HepG2 (cell line): ENCODE results near the gene NCBP3. TPM values are rescaled to one million over a fixed set of nuclear protein-coding genes. Genes with fewer than 3 reads are reported as not detected.

Experiments
- ATAC-seq: fragments of 200-7000 bp; cut with Tn5 transposase; 3 replicates; pipeline ENCODE4 v1.9.1; 2020; ENCODE audit warnings: mild to moderate bottlenecking, moderate library complexity
- BruUV-seq: library from RNA; stranded (reverse); fragments of 400-500 nt; replicated peaks from 2 replicates; lab custom pipeline; 2021; lab: Mats Ljungman, UMichigan
- CTCF ChIA-PET: fragments of 300-600 bp; formaldehyde crosslinking; extraction: SDS; loops from one replicate; lab custom pipeline; 2021; ENCODE audit warnings: low total read pairs, inconsistent platforms, low intra/inter-chr PET ratio; lab: Yijun Ruan, JAX
- POLR2A ChIA-PET: fragments of 350-600 bp; sonication (Branson Sonifier 250); formaldehyde crosslinking; loops from one replicate; lab custom pipeline; 2020; ENCODE audit warnings: antibody characterized with exemption, inconsistent platforms; lab: Yijun Ruan, JAX
- DNase-seq: peaks from one replicate; pipeline ENCODE4 v3.0.0-alpha.2; 2015; ENCODE audit warnings: low spot score
- FAIRE-seq: peaks from 3 replicates; lab custom pipeline; 2011; peaks lifted over from hg19 to GRCh38; lab: Jason Lieb, UNC
- H2AFZ ChIP-seq: one replicate; pipeline ENCODE4 v1.6.1; 2011; ENCODE audit warnings: low read length, inconsistent platforms
- H3K27ac ChIP-seq: fragments of 300-600 bp; 3 replicates; pipeline ENCODE4 v1.8.0; 2011; ENCODE audit warnings: mixed run types, mild to moderate bottlenecking, mixed read lengths, low read length, inconsistent platforms; ENCODE audit not compliant: insufficient read depth; ENCODE audit errors: extremely low read length
- H3K27me3 ChIP-seq, 2 experiments: fragments of 200-600 bp in 1 of 2; 2 replicates in 1 of 2; 3 replicates in 1 of 2; pipeline versions ENCODE4 v1.6.0 to v1.8.0; 2011; ENCODE audit warnings: low read length in 2 of 2, mild to moderate bottlenecking in 2 of 2, moderate library complexity in 2 of 2, inconsistent platforms in 1 of 2; ENCODE audit not compliant: insufficient read depth in 2 of 2, control insufficient read depth in 1 of 2
- H3K36me3 ChIP-seq, 2 experiments: fragments of 200-600 bp in 1 of 2; replicated peaks in 1 of 2; 2 replicates in 1 of 2; 3 replicates in 1 of 2; pipeline versions ENCODE4 v1.5.1 to v1.8.0; 2011; ENCODE audit warnings: low read length in 2 of 2, inconsistent platforms in 1 of 2; ENCODE audit not compliant: insufficient read depth in 2 of 2, control insufficient read depth in 1 of 2
- H3K4me1 ChIP-seq: 2 replicates; pipeline ENCODE4 v1.5.1; 2012; ENCODE audit warnings: low read length, inconsistent platforms; ENCODE audit not compliant: insufficient read depth
- H3K4me2 ChIP-seq: 2 replicates; pipeline ENCODE4 v1.6.0; 2011; ENCODE audit warnings: low read depth, low read length, inconsistent platforms
- H3K4me3 ChIP-seq, 3 experiments: fragments of 200-600 bp in 1 of 3; sonication (generic), shearing (Covaris generic) in 1 of 3; replicated peaks in 1 of 3; 2 replicates each; pipeline ENCODE4 v1.5.1; 2011 to 2016; ENCODE audit warnings: low read length in 3 of 3, inconsistent platforms in 2 of 3, low read depth in 2 of 3, mild to moderate bottlenecking in 2 of 3, control low read depth in 1 of 3, mixed read lengths in 1 of 3; ENCODE audit not compliant: insufficient read depth in 1 of 3
- H3K79me2 ChIP-seq: one replicate; pipeline ENCODE4 v1.6.1; 2011; ENCODE audit warnings: low read length, inconsistent platforms; ENCODE audit not compliant: insufficient read depth
- H3K9ac ChIP-seq: 2 replicates; pipeline ENCODE4 v1.6.0; 2011; ENCODE audit warnings: mild to moderate bottlenecking, low read depth, low read length, inconsistent platforms; ENCODE audit not compliant: insufficient read depth
- H3K9me3 ChIP-seq: 2 replicates; pipeline ENCODE4 v1.5.1; 2012; ENCODE audit warnings: mild to moderate bottlenecking, low read length
- H4K20me1 ChIP-seq: 2 replicates; pipeline ENCODE4 v1.6.0; 2011; ENCODE audit warnings: inconsistent platforms, mild to moderate bottlenecking, low read length, moderate library complexity; ENCODE audit not compliant: insufficient read depth
- ARID2 ChIP-seq: sonication (generic); formaldehyde crosslinking; IDR thresholded peaks from 2 replicates; pipeline ENCODE4 v1.8.1; 2022; ENCODE audit warnings: mild to moderate bottlenecking, missing genetic modification reagents, borderline replicate concordance
- ISX ChIP-seq: sonication (generic); formaldehyde crosslinking; conservative IDR thresholded peaks from 2 replicates; pipeline ENCODE4 v1.5.0; 2020; ENCODE audit warnings: missing genetic modification reagents
- JARID2 ChIP-seq: sonication (generic); formaldehyde crosslinking; IDR thresholded peaks from 2 replicates; pipeline ENCODE4 v1.8.1; 2023; ENCODE audit warnings: missing genetic modification reagents, inconsistent platforms; ENCODE audit not compliant: insufficient replicate concordance
- MBD4 ChIP-seq: IDR thresholded peaks from 2 replicates; pipeline ENCODE4 v1.6.1; 2012; ENCODE audit warnings: low read length, inconsistent platforms, borderline replicate concordance
- NFIC ChIP-seq: IDR thresholded peaks from 2 replicates; pipeline ENCODE4 v1.6.1; 2012; ENCODE audit warnings: mild to moderate bottlenecking, low read length, inconsistent platforms
- PRPF4 ChIP-seq: fragments of 200-400 bp; formaldehyde crosslinking; IDR thresholded peaks from 2 replicates; pipeline ENCODE4 v1.6.1; 2016; ENCODE audit warnings: low read length, low read depth; ENCODE audit not compliant: poor library complexity, severe bottlenecking
- SRSF1 ChIP-seq: fragments of 200-400 bp; formaldehyde crosslinking; optimal IDR thresholded peaks from 2 replicates; pipeline ENCODE3; 2017; ENCODE audit warnings: mild to moderate bottlenecking, low read depth, low read length, moderate library complexity
- SRSF9 ChIP-seq: fragments of 200-400 bp; formaldehyde crosslinking; IDR thresholded peaks from 2 replicates; pipeline ENCODE4 v1.6.1; 2018; ENCODE audit warnings: borderline replicate concordance, mild to moderate bottlenecking, low read depth, low read length; ENCODE audit not compliant: insufficient read depth, poor library complexity, severe bottlenecking
- ZBTB38 ChIP-seq: sonication (generic); formaldehyde crosslinking; IDR thresholded peaks from 2 replicates; pipeline ENCODE4 v1.5.1; 2020; ENCODE audit warnings: mild to moderate bottlenecking, missing genetic modification reagents
- ZMYM3 ChIP-seq: sonication (generic); formaldehyde crosslinking; IDR thresholded peaks from 2 replicates; pipeline ENCODE4 v1.5.1; 2020; ENCODE audit warnings: mild to moderate bottlenecking, missing genetic modification reagents
- WGBS: methylation state at CpG from one replicate; pipeline ENCODE4 v1.1.6; 2017; ENCODE audit warnings: low lambda C conversion rate; 5-methylcytosine and 5-hydroxymethylcytosine counted together
- in situ Hi-C: cut with HindIII; loops from 2 replicates; pipeline ENCODE4 v1.10.0; 2017; ENCODE audit warnings: low pct_unique_long_range_greater_than_20kb; ENCODE audit not compliant: extremely low pct_ligation_motif_present
- intact Hi-C: fragments of 100-400 bp; cut with micrococcal nuclease; formaldehyde crosslinking; loops from one replicate; pipeline ENCODE4 v1.10.0; 2022; ENCODE audit not compliant: unreplicated experiment
- polyA plus RNA-seq, 8 experiments: library from polyadenylated mRNA; depleted of rRNA in 3 of 8; stranded (reverse) in 7 of 8; unstranded in 1 of 8; fragments of >200 nt; fragmentation: Illumina TruSeq in 4 of 8; extraction: Trizol in 4 of 8; gene quantifications; 2 replicates each; pipeline versions ENCODE4 v1.2.1 to v1.2.3, GENCODE V29; 2011 to 2016; ENCODE audit warnings: low read depth in 4 of 8, missing spikeins in 1 of 8, mixed read lengths in 1 of 8; ENCODE audit not compliant: insufficient read depth in 1 of 8
- total RNA-seq, 5 experiments: library from RNA; depleted of rRNA; stranded (reverse); fragments of >200 nt; fragmentation: Illumina TruSeq; extraction: Trizol; gene quantifications; 2 replicates each; pipeline ENCODE4 v1.2.3, GENCODE V29; 2016; ENCODE audit warnings: low read depth in 1 of 5
- TF ChIP-seq, protein P1 (sequence below): sonication (generic); formaldehyde crosslinking; IDR thresholded peaks from 2 replicates; pipeline ENCODE4 v1.5.1; 2020; ENCODE audit warnings: missing genetic modification reagents, mild to moderate bottlenecking, borderline replicate concordance

Gene NCBP3
- total and polyA plus RNA-seq, 2 of the 13 experiments (the other 11 are each of a cell fraction or from before 2014, with no cell fraction given) = 19.5 to 24.8 TPM

- TF ChIP-seq, protein P1, sequence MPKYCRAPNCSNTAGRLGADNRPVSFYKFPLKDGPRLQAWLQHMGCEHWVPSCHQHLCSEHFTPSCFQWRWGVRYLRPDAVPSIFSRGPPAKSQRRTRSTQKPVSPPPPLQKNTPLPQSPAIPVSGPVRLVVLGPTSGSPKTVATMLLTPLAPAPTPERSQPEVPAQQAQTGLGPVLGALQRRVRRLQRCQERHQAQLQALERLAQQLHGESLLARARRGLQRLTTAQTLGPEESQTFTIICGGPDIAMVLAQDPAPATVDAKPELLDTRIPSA (CRISPR knock-in tag) = no peak
- TF ChIP-seq ISX (CRISPR knock-in tag) (no peak), SRSF9 (no peak)
Observed at GRCh38 chr17:3802461-3803307, 43.4 kb downstream of the NCBP3 start (continued).

DNA sequence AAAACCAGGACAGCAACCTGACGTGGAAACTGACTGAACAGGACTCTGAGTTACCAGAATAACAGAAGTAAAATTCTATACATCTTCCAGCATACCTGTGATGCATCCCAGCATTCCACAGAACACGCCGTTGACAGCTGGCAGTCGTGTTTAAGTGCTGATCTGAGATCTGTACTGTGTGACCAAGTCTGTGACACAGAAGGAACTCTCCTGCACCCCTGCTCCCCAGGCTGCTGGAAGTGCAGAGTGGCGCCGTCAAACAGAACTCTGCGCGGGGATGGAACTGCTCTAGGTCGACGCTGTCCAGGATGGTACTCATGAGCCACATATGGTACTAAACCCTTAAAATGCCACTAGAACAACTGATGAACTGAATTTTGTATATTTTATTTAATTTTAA lies 44.3 kb downstream of the NCBP3 start:
- Histone ChIP-seq H3K4me1 (peaks cover 92% of the 10 kb centered on the region), H3K27ac (peak overlapping the region; percentile 98), H3K9me3 (no peaks in the 10 kb centered on the region), H3K4me3 (no peak overlapping the region), H3K4me2 (peak overlapping the region; percentile 74), H3K79me2 (no peaks in the 10 kb centered on the region), H2AFZ (no peak overlapping the region), H3K36me3 (0 out of 5 replicates have a peak, but pooled peaks cover 0 to under 1% of the 10 kb centered on the region in 2 experiments), H4K20me1 (no peaks in the 10 kb centered on the region), H3K27me3 (no peaks in the 10 kb centered on the region), H3K9ac (peak overlapping the region; percentile 76)
- ATAC-seq = no peak
- no peak for FAIRE-seq
- in situ Hi-C loops = no loop called here
- ChIA-PET CTCF (no interaction called here), POLR2A (interaction anchor here (1.4 kb wide), 1 partner anchor 10 kb away, joined by 5 read pairs; no protein-coding TSS in a partner anchor)
- DNase-seq = no peak
- TF ChIP-seq ARID2 (0 out of 2 replicates have a peak, but pooled peaks have one; percentile 54), SRSF1 (peak; percentile 1), ZBTB38 (peak; percentile 95), ZMYM3 (CRISPR knock-in tag) (no peak), JARID2 (CRISPR knock-in tag) (no peak), NFIC (no peak), MBD4 (peak; percentile 5; the same call in 1 of the 2 replicates), PRPF4 (peak; percentile 37)
- WGBS = 91% methylated on average over 10 of the region's 10 CpGs
- intact Hi-C loops = no loop called here
- BruUV-seq = no TSS peak
